Astrocyte (in vitro differentiated cells and primary cell): ENCODE results near the gene LMLN.

Experiments used
- EZH2 ChIP-seq: IDR thresholded peaks from 2 replicates; pipeline ENCODE4 v1.6.1; 2012; ENCODE audit warnings: mild to moderate bottlenecking, low read length, inconsistent platforms; ENCODE audit not compliant: insufficient read depth
- TF ChIP-seq, protein P1 (sequence below): IDR thresholded peaks from 2 replicates; pipeline ENCODE4 v1.5.1; 2011; ENCODE audit warnings: low read depth, mild to moderate bottlenecking, inconsistent platforms, low read length, moderate library complexity; ENCODE audit not compliant: insufficient read depth

GRCh38 chr3:197952440-197952839, 7.6 kb upstream of the LMLN start:
- TF ChIP-seq, protein P1, sequence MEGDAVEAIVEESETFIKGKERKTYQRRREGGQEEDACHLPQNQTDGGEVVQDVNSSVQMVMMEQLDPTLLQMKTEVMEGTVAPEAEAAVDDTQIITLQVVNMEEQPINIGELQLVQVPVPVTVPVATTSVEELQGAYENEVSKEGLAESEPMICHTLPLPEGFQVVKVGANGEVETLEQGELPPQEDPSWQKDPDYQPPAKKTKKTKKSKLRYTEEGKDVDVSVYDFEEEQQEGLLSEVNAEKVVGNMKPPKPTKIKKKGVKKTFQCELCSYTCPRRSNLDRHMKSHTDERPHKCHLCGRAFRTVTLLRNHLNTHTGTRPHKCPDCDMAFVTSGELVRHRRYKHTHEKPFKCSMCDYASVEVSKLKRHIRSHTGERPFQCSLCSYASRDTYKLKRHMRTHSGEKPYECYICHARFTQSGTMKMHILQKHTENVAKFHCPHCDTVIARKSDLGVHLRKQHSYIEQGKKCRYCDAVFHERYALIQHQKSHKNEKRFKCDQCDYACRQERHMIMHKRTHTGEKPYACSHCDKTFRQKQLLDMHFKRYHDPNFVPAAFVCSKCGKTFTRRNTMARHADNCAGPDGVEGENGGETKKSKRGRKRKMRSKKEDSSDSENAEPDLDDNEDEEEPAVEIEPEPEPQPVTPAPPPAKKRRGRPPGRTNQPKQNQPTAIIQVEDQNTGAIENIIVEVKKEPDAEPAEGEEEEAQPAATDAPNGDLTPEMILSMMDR, result no peak
- TF ChIP-seq EZH2, result no peak
